ENCODE measurements around the gene TSHZ2.

The TSHZ2 gene

DNA sequence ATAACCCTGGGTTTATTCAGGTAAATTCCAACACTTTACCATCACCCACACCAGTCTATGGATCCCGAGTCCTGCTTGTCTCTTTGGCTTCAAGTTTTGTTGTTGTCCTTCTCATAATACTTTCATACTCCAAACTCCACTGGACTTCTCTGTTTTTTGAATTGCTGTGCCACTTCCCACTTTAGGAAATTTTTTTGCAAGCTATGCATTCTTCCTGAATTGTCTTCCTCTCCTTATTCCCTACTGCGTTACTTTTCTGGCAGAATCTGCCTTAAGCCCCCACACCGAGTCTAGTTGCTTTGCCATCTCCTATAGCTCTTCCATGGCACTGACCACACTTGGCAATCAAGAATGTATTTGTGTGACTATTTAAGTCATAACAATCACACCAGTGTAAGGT is 96.1 kb downstream of the TSHZ2 start:
- DNase-seq (ENCODE audit: low spot score) = no peak

DNA sequence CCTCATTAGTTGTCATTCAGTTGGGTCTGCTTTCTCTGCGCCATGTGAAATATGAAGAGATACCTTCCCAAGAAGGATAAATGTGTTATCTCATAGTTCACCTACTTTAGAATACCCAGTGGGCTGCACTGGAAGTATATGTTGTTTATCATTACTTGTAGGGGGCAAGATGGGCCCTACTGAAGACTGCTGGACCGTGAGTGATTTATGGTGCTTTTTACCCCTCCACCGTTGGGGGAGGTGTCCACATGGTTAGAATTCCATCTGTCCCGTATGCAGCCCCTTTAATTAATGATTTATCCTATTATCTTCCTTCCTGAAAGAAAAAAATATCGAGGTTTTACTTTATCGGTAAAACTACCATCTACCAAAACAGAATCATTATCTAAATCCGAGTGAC is 97.0 kb downstream of the TSHZ2 start:
- no peak for DNase-seq (ENCODE audit: low spot score)

DNA sequence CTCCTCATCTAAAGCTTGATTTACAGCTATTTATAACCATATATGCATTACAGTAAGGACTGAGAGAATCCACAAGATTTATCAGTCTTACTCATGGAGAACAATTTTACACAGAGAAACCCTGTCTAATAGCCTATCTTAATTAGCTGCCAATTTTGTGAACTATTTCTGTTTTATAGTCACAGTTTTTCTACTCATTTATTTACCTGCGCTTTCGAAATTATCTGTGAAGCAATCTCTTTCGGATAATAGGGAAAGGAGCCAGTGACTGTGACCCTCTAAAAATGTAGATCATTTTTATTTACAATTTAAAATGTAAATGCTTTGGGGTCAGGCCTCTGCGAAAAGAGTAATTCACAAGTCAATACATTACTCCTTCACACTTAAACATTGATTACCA is 98.1 kb downstream of the TSHZ2 start:
- DNase-seq (ENCODE audit: low spot score) = no peak

GRCh38 chr20:53070706-53071392 is 98.7 kb downstream of the TSHZ2 start:
- DNase-seq (ENCODE audit: low spot score) = peak; percentile 15

DNA sequence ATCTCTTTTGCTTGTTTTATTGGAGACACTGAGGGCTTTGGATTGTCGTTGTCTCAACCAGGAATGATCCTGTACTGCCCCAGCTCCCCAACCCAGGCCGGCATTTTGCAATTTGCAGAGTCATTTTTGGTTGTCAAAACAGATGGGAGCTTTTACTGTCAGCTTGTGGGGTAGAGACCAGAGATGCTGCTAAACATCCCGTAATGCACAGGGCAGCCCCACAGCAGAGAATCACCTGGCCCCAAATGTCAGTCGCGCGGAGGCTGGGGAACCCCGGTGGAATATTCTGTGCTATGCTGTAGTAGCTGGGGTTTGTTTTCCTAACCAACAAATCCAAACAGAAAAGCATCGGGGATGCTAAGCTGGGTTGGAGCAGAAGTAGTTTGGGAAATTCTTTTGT is 99.7 kb downstream of the TSHZ2 start:
- DNase-seq (ENCODE audit: low spot score) = no peak

DNA sequence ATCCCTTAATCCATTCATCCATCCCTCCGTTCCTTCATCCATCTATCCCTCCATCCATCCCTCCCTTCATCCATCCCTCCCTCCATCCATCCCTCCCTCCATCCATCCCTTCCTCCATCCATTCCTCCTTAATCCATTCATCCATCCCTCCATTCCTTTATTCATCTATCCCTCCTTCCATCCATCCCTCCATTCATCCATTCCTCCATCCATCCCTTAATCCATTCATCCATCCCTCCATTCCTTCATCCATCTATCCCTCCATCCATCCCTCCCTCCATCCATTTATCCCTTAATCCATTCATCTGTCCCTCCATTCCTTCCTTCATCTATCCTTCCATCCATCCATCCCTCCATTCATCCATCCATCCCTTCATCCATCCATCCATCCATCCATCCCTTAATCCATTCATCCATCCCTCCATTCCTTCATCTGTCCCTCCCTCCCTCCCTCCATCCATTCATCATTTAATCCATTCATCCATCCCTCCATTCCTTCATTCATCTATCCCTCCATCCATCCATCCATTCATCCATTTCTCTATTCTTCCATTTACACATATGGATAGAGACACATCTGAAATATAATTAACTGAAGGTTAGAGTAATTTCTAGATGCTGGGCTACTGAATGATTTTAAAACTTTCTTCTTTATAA is 100.9 kb downstream of the TSHZ2 start:
- DNase-seq (ENCODE audit: low spot score) = no peak

DNA sequence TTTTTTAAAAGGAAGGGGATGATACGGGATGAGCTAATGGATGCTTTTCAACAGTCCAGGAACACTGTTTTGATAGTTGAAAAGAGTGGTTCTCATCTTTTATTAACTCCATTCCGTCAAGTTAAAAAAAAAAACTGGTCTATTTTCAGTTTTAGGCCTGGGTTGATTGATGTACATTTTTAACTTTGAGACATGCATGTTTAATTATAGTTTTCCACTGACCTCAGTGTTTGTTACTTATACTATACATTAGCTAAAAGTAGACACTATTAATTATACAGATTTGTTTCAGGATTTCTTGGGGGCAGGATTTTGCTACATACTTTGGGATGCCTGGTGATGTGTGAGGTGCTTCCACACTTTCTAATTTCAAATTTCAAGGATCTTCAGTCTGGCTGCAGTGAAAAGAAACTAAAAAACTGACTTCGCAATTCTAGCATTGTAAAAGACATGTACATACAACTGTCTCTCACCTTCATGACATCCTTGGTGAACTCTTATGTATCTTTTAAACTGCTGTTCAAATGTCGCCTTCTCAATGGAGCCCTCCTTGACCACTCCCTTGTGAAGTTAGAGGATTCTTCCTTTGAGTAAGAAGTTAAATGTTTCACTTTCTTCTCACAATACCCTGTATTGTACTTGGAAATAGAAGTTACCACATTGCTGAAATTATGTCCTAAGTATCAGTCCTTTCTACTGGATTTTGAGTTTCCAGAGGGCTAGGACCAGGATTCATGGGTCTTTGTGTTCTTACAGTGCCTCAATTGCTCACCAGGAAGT is 101.7 kb downstream of the TSHZ2 start:
- DNase-seq (ENCODE audit: low spot score) = no peak

- no peak for DNase-seq (ENCODE audit: low spot score)
These were observed 102.7 kb downstream of the TSHZ2 start for GRCh38 chr20:53074811-53075314.

GRCh38 chr20:53076668-53077067 is 104.5 kb downstream of the TSHZ2 start:
- no peak for DNase-seq (ENCODE audit: low spot score)

DNA sequence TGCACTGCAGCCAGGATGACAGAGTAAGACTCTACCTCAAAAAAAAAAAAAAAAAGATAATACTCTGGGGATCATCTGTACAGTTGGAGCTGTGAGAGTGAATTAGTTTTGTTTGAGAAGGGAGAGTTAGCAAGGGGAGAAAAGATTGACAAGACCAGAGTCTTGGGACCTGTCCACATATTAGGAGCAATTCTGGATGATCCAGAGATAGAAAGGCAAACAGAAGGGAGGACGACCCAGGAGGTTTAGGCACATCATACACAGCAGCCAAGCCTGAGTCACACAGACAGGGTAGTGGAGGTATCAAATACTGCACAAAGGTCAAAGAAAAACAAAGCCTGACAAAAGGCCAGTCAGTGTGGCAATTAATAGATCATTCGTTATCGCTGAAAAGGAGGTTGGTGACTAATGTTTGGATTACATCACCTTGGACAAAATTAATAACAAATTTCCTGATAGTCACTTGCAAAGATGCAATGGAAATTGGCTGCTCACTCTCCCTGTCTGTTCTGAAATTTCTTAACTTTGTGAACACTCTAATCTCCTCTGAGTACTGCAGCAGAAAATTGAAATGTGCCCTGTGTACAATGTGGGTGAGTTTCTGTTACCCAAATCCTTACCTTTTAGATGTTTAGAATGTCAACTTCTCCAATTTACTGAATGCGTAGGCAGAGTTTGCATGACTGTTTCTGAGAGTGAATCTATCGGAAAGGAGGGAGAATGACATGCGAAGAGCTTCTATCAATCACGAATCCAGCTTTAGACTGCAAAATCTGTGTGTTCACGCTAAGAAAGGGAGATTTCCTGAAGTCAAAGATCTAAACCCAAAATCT is 105.4 kb downstream of the TSHZ2 start:
- peak; percentile 9 for DNase-seq (ENCODE audit: low spot score)

- no peak for DNase-seq (ENCODE audit: low spot score)
These were observed 106.6 kb downstream of the TSHZ2 start for GRCh38 chr20:53078761-53079160.

DNA sequence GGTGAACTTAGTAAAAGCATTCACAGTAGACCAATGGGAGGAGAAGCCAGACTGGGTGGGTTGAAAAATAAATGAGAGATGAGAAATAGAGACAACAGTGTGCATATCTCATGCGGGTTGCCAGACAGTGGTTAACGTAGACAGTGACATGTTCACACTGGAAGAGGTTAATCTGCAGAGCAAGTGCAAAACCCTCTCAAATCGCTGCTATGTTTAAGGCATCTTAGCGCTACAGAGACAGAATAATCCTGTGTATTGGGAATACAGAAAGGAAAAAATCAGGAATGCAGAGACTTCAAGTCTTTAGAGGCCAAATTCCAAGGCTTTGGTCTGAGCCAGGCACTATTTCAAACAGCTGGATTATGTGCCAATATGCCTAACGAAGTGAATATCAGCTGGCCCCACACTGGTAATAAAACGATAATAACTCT is 107.1 kb downstream of the TSHZ2 start:
- DNase-seq (ENCODE audit: low spot score) = no peak

DNA sequence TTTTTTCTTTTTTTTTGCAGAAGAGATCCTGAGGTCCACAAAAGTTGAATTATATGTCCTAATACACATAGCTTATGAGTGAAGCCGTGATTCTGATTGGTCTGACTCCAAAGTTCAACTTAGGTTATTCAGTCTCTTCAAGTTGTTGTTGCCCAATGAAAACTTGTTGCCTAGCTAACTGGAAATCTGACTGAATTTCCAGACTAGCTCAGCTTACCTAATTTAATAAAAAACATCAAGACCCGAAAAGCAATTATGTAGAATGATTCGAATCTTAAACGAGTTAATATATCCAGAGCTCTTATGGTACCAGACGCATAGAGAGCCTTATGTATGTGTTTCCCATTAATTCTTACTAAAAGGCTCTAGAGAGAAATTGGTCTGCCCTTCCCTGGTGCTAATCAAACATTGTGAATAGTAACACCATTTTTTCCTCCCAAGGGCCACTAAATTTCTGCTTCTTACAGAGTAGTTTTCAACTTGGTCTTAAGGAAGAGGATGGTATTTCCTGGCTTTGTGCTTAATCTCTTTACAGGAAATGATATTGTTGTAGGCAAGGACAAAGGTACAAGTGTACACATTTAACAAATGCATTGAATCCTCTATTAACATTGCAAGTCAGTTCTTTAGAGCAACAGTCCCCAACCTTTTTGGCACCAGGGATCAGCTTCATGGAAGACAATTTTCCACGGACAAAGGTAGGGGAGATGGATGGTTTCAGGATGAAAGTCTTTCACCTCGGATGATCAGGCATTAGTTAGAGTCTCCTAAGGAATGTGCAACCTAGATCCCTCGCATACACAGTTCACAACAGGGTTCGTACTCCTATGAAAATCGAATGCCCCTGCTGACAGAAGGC is 107.9 kb downstream of the TSHZ2 start:
- no peak for DNase-seq (ENCODE audit: low spot score)

- DNase-seq (ENCODE audit: low spot score) = no peak
These were observed 108.5 kb downstream of the TSHZ2 start for GRCh38 chr20:53080687-53080962.

DNA sequence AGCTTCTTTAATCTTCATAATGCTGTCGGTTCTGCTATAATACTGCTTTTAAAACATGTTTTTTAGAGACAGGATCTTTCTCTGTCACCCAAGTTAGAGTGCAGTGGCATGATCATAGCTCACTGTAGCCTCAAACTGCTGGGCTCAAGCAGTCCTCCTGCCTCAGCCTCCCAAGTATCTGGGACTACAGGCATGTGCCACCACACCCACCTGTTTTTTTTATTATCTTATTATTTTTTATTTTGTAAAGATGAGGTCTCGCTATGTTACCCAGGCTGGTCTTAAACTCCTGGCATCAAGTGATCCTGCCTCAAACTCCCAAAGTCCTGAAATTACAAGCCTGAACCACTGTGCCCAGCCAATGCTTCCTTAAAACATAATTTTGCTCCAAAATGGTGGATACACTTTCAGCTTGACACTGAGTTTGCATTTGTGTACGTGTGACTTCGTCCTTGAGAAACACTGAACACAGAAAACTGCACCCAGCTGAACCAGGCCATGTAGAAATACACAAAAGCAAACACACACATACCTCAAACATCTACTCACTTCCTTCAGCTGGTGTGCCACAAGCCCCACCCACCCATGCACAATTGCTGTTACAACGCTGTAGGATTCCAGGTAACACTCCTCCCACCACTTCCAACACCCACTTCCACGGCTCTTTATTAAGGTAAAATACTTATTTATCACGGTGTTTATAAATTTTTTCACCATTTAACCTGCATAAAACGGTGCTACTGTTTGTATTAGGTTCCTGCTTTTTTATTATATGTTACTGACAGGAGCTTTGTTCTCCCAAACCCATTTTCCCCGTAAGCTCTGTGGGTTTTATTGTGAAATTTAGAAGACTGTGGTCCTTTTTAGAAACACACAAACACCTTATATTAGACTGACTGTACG is 109.1 kb downstream of the TSHZ2 start:
- DNase-seq (ENCODE audit: low spot score) = no peak

DNA sequence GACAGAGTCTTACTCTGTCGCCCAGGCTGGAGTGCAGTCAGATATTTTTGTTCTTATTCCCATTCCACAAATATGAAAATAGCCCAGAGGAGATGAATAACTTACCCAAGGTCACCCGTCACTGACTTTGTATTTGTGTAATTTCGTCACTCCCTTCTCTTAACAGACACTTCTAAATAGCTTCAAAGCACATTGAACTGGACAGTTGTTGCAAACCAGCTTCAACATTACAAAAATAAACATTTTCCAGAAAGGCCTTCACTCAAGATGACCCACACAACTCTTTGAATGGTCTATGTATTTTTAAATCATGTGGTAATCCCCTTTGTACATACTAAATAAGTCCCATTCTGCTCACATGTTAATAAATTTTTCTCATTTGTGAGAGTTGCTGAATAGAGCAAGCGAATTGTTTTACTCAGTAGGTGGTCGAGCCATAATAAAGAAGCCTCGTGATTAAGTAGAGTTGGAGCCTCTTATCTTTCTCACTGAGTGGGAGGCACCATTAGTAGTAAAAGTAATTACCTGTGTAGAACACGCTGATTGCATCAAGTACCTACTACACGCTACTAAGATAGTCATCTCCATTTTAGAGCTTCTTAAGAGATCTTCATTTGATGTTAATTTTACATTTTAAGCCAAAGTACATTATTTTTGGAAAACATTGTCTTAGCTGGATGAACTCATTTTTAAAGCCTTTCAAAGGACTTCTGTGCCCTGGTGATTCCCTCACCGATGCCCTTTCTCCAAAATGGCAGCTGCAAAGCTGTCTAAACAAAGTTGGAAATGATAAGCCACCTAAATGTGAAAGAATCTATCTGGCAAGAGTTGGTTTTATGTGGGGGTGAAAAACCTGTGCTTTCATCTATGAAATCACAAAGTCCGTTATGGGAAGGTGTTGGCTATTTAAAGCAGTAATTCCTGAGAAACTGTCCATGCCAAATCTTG is 110.0 kb downstream of the TSHZ2 start:
- no peak for DNase-seq (ENCODE audit: low spot score)

- DNase-seq (ENCODE audit: low spot score) = no peak
These were observed 111.3 kb downstream of the TSHZ2 start for GRCh38 chr20:53083411-53083810.

DNA sequence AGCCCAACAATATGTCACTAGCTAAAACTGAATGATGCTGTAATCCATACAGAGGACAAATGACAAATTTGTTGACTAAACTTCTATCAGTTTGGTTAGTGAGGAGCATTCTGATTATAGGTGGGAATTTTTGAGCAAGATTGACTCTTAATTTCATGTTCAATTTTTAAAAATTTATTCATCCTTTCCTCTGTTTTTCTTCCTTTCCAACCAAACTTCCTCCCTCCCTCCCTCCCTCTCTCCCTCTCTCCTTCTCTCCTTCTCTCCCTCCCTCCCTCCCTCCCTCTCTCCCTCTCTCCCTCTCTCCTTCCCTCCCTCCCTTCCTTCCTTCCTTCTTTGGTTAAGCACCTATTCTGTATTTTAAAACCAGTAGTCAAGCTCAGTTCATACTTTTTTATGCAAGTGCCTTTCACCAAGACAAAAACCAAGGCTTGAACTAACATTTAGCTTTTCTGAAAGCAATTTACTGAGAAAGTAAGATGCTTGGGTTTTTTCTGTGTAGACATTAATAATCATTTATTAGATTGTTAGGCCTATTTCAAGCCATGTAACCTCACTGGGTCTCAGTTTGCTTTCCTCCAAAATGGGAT is 112.3 kb downstream of the TSHZ2 start:
- DNase-seq (ENCODE audit: low spot score) = no peak

DNA sequence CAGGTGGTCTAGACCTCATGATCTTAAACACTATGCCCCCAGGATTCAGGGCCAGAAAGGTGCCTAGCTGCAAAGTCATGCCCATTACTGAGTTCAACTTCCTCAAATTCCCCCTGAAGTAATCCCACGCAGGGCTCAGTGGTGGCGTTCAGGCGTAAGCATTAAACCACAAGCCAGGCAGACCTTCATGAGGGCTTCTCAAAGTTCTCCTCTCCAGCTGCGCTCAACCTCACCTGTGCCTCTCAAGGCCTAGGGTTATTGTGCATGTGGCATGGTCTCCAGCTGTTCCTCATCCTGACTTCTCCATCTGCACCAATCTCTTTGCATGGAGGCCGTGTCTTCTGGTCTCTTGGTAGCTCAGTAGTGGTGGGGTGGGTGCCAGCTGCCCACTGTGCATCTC is 113.6 kb downstream of the TSHZ2 start:
- DNase-seq (ENCODE audit: low spot score) = peak; percentile 55

Data from germinal center (tissue), 1 donor.